ENCODE data around the gene IER5.

GRCh38 chr1:181040284-181040865 is 48.1 kb upstream of the IER5 start:
- TF ChIP-seq POLR2AphosphoS5 (IDR thresholded peaks at IDR 0.05; ENCODE audit: borderline replicate concordance, low read depth, low read length) (no peak), EZH2 (IDR thresholded peaks at IDR 0.05) (no peak), FOXP2 (optimal IDR thresholded peaks at IDR 0.05; ENCODE audit: control extremely low read depth, extremely low read length, insufficient read depth) (no peak)
